HG03457 (cell line): Measurements from ENCODE around the gene ARHGAP42.

ENCODE experiments used
- ATAC-seq: cut with Tn5 transposase; IDR thresholded peaks from one replicate; pipeline ENCODE4 v1.9.1; 2021; ENCODE audit warnings: moderate number of reproducible peaks; ENCODE audit not compliant: unreplicated experiment

Gene ARHGAP42

DNA sequence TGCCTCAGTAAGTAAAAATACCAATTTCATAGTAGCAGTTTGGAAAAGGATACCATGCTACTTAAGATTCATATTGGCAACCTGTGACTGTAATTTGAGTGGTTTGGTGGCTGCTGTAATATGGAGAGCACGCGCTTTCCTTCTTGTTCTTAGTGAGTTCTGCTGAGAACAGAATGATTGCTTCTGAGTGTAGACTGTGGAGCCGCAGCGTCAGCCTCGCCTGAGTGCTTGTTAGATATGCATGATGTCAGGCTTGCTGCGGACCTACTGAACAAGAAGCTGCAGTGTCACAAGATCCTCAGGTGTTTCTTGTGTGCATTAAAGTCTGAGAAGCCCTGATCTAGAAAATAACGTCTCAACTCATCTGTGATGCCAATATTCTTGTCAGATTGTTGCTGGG, 143.2 kb downstream of the ARHGAP42 start:
- no peak for ATAC-seq

DNA sequence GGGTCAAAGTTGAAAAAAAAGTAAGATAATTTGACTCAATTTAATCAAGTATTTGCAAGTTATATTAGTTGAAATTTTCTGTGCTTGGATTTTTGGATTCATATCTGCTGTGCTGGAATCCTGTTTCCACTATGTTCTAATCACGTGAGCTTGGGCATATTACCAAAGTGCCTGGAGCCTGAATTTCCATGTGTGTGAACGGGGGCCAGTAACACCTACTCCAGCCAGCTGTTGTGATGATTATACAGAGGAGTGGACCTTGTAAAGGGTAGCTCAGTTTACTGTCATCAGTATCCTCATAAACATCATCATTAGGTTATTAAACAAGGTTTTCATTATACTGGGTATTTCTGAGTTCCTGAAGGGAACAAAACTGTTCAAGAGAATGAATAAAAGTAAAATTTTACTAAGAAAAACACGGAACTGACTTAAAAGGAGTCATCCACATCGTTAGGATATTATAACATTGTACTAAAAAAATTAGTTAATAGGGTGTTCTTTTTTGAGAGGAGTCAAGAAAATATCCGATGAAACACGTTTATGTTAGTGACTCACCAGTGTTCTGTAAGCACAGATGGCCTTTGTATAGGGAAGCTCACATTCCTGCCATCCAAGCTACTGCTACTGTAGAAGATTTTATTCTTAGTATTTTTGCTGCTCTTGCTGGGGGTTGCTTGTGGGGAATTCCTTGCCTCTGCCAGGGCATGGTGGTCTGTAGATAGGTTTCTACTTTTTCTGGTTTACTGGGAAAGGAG, 144.1 kb downstream of the ARHGAP42 start:
- no peak for ATAC-seq

DNA sequence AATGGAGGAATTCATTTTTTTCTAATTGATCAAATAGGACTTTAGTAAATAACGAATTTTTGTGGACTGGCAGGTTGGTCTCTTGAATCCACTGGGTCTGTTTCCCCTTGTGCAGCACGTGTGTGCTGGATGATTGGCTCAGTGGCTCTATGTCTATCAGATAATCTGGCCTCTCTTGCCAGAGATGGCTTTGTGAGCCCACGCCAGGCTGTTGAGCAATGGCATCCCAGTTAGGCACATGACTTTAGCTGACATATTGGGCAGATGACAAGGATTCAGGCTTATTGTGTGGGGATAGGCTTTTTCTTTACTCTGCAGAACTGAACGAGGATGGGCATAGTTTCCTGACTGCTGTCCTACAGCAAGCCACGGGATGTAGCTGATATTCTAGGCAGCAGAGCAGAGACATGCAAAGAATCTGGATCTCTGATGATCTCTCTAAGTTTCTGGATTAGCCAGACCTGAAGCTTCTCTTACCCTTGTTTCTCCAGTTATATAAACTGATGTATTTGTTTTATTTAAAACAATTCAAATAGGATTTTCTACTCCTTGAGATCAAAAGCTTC, 144.9 kb downstream of the ARHGAP42 start:
- no peak for ATAC-seq

DNA sequence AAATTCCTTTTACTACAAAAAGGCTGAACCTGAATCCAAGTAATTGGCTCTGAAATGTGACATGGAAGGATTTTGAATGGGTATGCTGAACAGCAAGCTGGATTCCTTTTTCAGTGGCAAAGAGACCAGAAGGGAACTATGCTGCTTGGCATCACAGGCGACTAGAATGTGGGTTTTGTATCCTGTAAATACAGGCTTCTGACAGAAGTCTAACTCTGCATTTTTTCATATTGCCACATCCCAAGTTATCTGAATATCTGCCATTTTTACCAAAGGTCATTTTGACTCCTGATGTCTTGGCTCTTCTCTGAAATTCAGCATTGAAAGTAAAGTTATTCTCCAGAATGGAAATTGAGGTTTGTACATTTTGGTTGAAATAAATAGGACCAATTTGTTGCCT, 145.7 kb downstream of the ARHGAP42 start:
- no peak for ATAC-seq

DNA sequence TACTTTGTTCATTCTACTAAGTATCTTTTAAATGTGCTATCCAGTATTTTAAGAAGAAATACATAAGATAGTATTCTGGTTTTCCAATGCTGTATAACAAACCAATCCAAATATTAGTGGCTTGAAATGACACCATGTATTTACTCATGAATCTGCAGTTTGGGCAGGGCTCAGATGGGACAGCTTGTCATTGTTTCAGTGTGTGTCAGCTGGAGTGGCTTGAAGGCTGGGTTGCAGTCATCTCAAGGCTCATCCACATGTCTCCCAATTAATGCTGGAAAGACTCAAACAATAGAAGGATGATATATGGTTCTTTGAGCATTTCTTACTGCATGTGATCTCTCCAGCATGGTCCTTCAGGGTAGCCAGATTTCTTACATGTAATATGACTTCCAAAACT, 146.2 kb downstream of the ARHGAP42 start:
- ATAC-seq, result no peak

DNA sequence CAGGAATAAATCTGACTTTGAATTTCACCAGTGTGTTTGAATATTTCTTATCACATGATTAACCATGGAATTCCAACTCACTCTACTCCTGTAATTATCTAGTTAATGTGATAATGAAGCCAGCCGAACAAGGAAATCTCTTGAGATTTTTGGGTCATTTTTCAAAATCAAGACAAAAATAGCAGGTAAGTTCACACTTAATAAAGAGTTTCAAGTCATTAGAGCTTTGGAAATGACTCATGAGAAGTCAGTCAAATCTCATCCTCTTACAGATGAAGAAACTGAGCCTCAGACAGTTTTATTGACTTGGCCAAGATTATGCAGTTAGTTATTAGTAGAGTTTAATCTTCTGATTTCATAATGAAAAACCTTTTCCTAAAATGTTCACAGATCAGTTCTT, 148.8 kb downstream of the ARHGAP42 start:
- ATAC-seq, result no peak

DNA sequence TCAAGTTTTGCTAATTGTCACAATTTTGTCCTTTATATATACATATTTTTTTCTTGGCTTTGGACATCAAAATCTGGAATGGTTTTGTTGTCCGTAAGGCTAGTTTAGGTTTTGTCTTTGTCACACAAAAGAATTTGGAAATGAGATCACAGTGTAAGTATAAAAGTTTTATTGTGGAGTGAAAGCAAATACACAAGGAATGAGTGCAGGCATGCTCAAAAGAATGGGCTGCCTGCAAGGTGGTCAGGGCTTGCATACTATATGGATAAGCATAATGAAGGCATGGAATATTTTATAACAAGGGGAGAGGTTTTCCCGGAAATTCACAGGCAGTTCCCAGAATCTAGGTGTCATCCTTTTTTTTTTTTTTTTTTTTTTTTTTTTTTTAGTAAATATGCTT, 150.2 kb downstream of the ARHGAP42 start:
- no peak for ATAC-seq

DNA sequence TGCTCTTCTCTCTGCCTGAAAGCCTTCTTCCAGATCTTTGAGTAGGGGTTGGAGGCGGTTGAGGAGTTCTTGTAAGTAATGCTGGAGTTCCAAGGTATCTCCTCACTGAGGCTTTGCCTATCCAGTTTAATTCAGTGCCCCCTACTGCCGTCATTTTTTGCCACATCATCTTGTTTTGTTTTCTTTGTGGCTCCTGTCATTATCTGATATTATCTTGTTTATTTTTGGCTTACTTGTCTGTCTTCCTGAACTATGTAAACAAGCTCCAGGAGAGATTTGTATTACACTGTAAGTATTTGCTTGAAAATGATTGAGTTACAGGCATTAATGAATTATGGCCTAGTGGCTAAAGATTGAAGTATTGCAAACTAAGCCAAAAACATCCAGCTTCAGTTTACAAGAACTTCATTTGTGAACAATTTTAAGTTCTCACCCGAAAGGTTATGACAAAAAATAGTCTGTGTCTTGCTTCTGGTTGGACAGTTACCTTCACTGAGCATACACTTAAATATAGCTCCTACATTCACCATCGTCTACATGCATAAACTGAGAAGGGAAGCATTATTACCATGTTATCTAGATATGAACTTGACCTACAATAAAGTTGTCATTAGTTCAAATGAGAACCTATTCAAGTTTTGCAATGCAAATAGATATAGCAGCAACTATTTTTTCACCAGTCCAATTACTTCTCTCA, 154.8 kb downstream of the ARHGAP42 start:
- ATAC-seq, result no peak

DNA sequence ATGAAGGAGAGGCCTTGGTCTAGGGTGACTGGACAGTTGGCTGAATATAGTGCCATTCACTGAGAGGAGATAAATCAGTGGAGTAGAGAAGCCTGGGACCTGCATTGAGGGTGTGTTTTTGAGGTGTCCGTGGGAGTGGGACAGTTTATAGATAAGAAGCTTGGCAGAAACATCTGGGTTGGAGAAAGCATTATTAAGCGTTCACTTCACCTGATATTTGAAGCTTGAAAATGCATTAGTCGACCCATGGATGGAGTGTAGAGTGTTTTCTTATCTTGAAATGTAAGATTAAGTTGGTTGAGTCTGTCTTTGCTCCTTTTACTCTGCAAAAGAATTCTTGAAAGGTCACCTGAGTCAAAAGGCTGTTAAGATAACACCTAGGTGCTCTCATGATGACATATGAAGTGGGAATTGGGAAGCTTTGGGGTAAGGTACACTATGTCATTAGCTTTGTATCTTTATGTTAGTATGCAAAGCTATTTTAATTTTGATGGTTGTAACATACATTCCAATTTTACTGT, 160.7 kb downstream of the ARHGAP42 start:
- ATAC-seq, result no peak

DNA sequence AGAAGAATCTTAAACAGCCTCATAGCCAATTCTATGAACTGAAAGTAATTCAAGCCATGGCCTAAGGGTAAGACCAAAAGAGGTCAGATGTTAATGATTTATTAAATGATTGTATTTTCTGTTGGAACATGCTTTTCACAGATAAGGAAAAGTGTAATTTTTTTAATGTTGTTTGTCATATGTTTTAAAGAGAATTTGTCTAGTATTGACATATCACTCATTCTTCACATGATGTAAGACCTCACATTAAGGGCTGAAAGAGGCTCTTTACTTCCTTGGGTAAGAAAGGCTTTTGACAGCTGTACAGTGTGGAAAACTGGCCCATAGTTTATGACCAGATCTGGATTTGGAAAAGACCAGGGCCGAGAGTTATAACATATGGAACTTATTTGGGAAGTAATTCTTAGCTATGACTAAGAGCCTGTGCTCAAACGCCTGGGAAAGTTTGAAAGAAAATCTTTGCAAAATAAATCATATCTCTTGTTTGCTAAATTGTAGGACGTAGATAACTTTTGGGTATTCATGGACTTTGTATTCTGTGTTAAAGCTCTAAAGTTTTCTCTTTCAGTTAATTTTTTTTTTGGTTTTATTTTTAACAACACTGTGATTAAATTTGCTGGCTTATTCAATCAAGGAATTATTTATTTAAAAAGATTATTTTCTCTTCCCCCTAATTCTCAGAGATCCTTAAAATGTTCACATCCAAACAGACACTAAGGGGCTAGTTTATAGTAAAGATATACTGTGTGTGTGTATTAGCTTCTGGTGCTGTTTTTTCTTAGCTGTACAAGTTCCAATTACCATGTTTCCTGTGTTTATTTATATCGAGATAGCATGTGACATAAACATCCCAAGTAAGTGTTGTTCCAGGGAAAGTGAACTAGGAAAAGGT, 162.2 kb downstream of the ARHGAP42 start:
- ATAC-seq, result no peak

DNA sequence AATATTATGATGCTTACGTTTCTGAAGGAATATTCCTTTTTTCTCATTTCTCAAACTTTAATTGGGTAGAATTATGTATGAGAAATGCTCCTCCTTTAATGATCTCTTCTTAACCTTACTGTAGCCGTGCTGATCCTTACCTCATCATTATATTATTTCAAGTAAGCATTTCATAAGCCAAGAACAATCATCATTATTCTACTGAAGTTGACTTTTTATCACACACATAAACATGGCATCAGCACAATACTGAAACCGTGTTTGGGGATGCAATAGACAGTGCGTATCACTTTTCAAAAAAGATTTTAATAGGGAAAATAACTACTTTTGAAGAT, 162.8 kb downstream of the ARHGAP42 start:
- ATAC-seq, result no peak

DNA sequence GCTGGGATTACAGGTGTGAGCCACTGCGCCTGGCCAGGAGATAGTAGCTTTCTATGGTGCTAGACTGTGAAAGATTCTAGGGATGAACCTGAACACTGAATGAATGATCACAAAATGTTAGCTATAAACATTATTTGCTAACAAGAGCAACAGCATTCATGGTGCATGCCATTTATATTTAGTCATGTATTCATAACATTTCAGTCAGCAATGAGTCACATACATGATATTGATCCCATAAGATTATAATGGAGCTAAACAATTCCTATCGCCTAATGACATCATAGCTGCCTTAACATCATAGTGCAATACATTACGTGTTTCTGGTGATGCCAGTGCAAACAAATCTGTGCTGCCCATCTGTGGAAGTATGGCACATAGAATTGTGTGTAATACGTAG, 164.1 kb downstream of the ARHGAP42 start:
- no peak for ATAC-seq

DNA sequence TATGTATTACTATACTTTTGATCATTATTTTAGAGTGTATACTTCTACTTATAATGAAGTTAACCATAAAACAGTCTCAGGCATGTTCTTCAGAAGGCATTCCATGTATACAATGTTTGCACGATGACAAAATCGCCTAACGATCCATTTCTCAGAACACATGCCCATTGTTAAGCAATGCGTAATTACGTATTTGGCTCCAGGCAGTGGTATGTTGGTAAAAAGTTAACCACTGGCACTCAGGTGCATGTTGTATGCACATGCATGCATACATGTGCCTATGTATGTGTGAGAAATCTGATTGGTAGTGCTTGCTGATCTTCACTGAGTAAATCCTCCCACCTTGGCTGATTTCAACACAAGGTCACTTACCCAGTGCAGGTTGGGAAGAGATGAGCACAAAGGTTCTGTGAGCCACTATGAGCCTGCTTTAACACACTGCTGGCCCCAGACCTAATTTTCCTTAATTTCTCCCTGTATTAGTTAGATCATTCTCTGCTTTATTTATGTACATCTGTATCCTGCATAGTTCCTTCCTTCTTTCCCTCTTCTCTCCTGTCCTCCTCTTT, 164.6 kb downstream of the ARHGAP42 start:
- no peak for ATAC-seq

DNA sequence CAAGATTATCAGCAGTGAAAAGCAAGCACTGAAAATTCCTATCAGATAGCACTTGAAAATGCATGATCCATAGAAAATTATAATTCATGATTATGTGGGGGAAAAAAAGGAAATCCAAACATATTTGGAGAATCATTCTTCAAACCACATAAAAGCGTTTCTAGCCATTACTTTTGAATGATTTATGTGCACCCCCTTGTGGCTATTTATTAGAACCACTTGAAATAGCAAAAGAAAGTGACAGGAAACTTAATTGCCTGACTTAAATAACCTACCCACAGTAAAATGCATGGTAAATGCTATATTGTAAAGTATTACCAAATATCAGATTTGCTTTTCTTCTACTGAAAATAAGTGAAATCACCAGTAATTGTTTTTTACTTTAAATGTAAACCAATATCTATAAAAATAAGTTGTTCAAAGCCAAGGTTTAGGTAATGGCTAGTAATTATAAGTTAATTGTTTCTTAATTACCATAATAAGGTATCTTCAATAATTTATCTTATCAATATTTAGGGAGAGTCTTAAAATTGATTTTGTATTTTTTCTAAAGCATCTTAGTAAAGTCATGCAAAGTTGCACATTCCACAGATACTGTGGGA, 168.5 kb downstream of the ARHGAP42 start:
- no peak for ATAC-seq

DNA sequence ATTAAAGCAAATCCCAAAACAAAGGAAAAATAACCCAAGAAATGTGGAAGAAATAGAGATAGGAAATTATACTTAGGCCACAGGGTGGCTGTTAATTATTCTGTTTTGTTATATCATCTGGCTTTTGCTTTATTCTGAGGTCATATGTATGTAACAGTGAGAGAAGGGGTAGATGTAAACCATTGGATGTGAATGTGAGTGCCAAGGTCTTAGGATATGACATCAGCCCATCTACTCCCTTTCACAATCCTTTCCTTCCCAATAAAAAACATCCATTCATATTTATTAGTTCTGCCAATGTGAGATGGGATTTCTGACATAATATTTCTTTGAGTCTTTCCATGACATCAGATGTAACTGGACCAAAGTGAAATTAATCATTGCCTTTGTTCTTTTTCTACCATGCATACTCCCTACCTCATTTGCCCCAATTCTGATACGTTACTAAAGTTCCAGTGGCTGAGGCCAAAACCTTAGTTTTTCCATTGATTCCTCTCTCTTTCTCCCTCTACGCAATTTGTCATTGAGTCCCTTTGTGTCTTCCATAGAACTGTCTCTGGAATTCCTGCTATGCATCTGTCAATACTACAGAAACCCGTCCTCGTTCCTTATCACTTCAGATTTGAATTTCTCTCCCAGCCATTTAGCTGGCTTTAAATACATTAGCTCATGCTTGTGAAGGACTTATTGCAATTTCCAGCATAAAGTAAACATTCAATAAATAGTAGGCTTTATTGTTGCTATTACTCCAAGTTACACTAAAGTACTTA, 170.3 kb downstream of the ARHGAP42 start:
- ATAC-seq, result no peak

DNA sequence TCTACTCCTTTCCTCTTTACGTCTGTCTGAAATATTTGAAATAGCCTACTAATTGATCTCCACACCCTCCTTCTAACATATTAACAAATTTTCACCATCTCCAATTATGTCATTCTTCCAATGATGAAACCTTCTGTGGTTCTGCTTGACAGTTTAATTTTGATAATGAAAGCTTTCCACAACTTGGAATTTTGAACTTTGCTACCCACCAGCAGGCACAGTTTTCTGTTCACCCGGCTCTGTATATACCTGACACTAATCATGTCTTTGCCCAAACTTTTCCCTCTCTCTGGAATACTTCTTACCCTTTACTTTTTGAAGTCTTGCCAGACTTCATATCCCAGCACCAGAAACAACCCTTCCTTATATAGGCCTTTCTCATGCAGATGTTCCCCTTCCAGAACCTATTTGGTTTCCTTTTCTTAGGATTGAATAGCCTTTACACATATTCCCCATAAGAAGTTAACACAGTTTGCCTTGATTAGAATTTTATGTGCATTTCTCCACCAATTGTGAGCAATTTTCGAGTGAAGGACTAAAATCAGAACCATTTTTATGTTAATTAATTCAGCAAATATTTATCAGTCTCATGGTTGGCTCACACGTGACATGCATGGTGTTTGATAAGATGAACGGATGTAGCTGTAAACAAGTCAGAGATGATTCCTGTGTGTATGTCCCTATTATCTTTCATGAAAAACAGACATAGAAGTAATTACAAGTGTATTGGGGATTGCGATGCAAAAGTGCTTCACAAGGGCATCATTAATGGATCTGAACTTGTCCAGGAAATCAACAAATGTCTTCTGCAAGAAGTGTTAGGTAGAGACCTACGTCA, 173.4 kb downstream of the ARHGAP42 start:
- no peak for ATAC-seq

DNA sequence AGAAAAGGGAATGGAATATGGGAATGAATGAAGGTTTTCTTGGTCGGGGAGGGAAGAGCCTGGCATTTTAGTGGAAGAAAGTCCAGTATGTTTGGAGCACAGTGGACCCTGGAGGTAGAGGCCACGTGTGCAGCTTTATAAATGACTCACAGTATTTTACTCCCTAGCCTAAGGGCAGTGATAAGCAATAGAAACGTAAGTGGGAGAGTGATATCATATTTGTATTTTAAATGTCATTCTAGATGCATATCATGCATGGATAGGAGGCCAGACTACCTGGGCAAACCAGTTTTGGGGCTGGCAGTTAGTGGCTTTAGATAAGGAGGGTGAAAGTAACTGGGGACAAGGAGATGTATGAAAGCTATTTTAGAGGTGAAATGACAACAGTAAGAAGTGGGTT, 174.1 kb downstream of the ARHGAP42 start:
- no peak for ATAC-seq

DNA sequence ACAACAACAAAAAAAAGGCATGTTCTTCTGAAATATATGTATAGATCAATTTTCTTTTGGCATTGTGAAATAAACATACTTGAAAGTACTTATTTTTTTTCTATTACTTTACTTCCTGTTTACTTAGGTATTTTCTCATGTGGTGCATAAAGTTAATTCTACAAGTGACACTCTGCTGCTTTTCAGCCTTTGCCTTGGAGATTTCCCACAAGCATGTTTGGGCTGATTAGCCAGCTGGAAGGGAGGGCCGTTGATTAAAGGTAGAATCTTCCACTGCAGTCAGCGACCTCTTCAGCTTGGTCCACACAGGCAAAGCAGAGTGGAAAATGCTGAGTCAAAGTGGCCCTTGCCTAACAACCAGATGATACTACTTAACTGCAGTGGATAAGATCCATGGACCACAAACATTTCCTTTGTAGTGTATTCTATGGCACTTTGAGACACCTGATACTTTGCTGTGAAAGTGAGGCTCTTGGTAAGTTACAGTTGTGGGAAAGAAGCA, 176.0 kb downstream of the ARHGAP42 start:
- peak; percentile 83 for ATAC-seq
